PC-3 (cell line): Measurements from ENCODE around the gene SH3PXD2A. TPM values are rescaled to one million over a fixed set of nuclear protein-coding genes. Genes with fewer than 3 reads are reported as not detected.

ENCODE experiments used
- ATAC-seq: fragments of 200-7000 bp; cut with Tn5 transposase; 2 replicates; pipeline ENCODE4 v1.9.1; 2020; ENCODE audit warnings: mild to moderate bottlenecking, moderate library complexity
- BruUV-seq: library from RNA; stranded (reverse); fragments of 400-500 nt; replicated peaks from 2 replicates; lab custom pipeline; 2021; lab: Mats Ljungman, UMichigan
- CTCF ChIA-PET: fragments of 300-600 bp; sonication (Branson Sonifier 250); formaldehyde crosslinking; loops from one replicate; lab custom pipeline; 2022; ENCODE audit warnings: antibody characterized with exemption; lab: Charles Lee
- POLR2A ChIA-PET: fragments of 300-600 bp; sonication (Branson Sonifier 250); formaldehyde crosslinking; loops from one replicate; lab custom pipeline; 2022; ENCODE audit warnings: antibody characterized with exemption; ENCODE audit not compliant: unreplicated experiment; lab: Charles Lee
- DNase-seq: peaks from one replicate; pipeline ENCODE4 v3.0.0-alpha.2; 2015
- H2AFZ ChIP-seq: fragments of 300-600 bp; sonication (generic); 2 replicates; pipeline ENCODE4 v1.6.0; 2016; ENCODE audit warnings: antibody characterized with exemption, low read length
- H3F3A ChIP-seq: fragments of 300-600 bp; sonication (generic); one replicate; pipeline ENCODE4 v1.6.0; 2017; ENCODE audit warnings: antibody characterized with exemption, low read length, control low read depth, mild to moderate bottlenecking; ENCODE audit not compliant: unreplicated experiment
- H3K27ac ChIP-seq: fragments of 300-600 bp; sonication (generic); 2 replicates; pipeline ENCODE4 v1.5.1; 2016; ENCODE audit warnings: mild to moderate bottlenecking, low read length
- H3K27me3 ChIP-seq: fragments of 300-600 bp; sonication (generic); 2 replicates; pipeline ENCODE4 v1.6.1; 2016; ENCODE audit warnings: low read length, mixed read lengths
- H3K36me3 ChIP-seq: fragments of 300-600 bp; sonication (generic); 2 replicates; pipeline ENCODE4 v1.6.1; 2016; ENCODE audit warnings: low read depth, mixed run types, low read length, mixed read lengths
- H3K4me1 ChIP-seq: fragments of 300-600 bp; sonication (generic); 2 replicates; pipeline ENCODE4 v1.5.1; 2016; ENCODE audit warnings: low read length; ENCODE audit not compliant: insufficient read depth
- H3K4me2 ChIP-seq: fragments of 300-600 bp; sonication (generic); 2 replicates; pipeline ENCODE4 v1.6.0; 2016; ENCODE audit warnings: low read length
- H3K4me3 ChIP-seq: fragments of 300-600 bp; sonication (generic); 2 replicates; pipeline ENCODE4 v1.5.1; 2016; ENCODE audit warnings: mild to moderate bottlenecking, low read length, mixed read lengths
- H3K79me2 ChIP-seq: fragments of 300-600 bp; sonication (generic); 2 replicates; pipeline ENCODE4 v1.6.1; 2017; ENCODE audit warnings: low read length, mixed read lengths
- H3K9ac ChIP-seq: fragments of 300-600 bp; sonication (generic); 2 replicates; pipeline ENCODE4 v1.6.0; 2016; ENCODE audit warnings: mild to moderate bottlenecking, low read length
- H3K9me2 ChIP-seq: fragments of 300-600 bp; sonication (generic); replicated peaks from 2 replicates; pipeline ENCODE4 v1.6.1; 2016; ENCODE audit warnings: mixed run types, low read length, mixed read lengths
- H3K9me3 ChIP-seq: fragments of 300-600 bp; sonication (generic); 2 replicates; pipeline ENCODE4 v1.6.1; 2016; ENCODE audit warnings: low read length, mixed read lengths
- H4K20me1 ChIP-seq: fragments of 300-600 bp; sonication (generic); 2 replicates; pipeline ENCODE4 v1.6.1; 2016; ENCODE audit warnings: low read length, mixed read lengths
- CTCF ChIP-seq: fragments of 300-600 bp; sonication (generic); conservative IDR thresholded peaks from 2 replicates; pipeline ENCODE4 v1.5.1; 2017; ENCODE audit warnings: antibody characterized with exemption, low read depth, mild to moderate bottlenecking, low read length
- EZH2 ChIP-seq: fragments of 300-600 bp; sonication (generic); IDR thresholded peaks from one replicate; pipeline ENCODE4 v1.6.1; 2017; ENCODE audit warnings: antibody characterized with exemption, mild to moderate bottlenecking, low read length; ENCODE audit not compliant: unreplicated experiment
- EZH2phosphoT487 ChIP-seq: fragments of 300-600 bp; sonication (generic); IDR thresholded peaks from 2 replicates; pipeline ENCODE4 v1.6.1; 2018; ENCODE audit warnings: mild to moderate bottlenecking, antibody characterized with exemption, low read length, borderline replicate concordance
- intact Hi-C: fragments of 100-400 bp; cut with micrococcal nuclease; formaldehyde crosslinking; loops from 2 replicates; pipeline ENCODE4 v1.9.0; 2023
- total RNA-seq: library from RNA; depleted of rRNA; stranded (reverse); fragments of >200 nt; gene quantifications from 2 replicates; pipeline ENCODE4 v1.2.3, GENCODE V29; 2014

The SH3PXD2A gene
- total RNA-seq, 1 experiment from 2014 or later = 3.4 TPM

- H3K27me3 ChIP-seq = no peaks in the 10 kb centered on the region
- POLR2A ChIA-PET = no interaction called here
- H3K4me2 ChIP-seq = no peak overlapping the region
- no TSS peak for BruUV-seq
- no peaks in the 10 kb centered on the region for H3K9me3 ChIP-seq
- no peaks in the 10 kb centered on the region for H3K9me2 ChIP-seq
- no peak overlapping the region for H3K4me3 ChIP-seq
- TF ChIP-seq EZH2 (no peak), CTCF (no peak), EZH2phosphoT487 (no peak)
- no peak overlapping the region for H3K27ac ChIP-seq
- no peaks in the 10 kb centered on the region for H3K4me1 ChIP-seq
- ATAC-seq = no peak
- no peaks in the 10 kb centered on the region for H3K79me2 ChIP-seq
- no peak overlapping the region for H3K9ac ChIP-seq
- intact Hi-C loops = no loop called here
- H3K36me3 ChIP-seq = no peaks in the 10 kb centered on the region
- no peak overlapping the region for H2AFZ ChIP-seq
- CTCF ChIA-PET = no interaction called here
- DNase-seq = no peak
- H4K20me1 ChIP-seq = no peaks in the 10 kb centered on the region
- H3F3A ChIP-seq = no peaks in the 10 kb centered on the region
Observed at GRCh38 chr10:103643381-103643780, 212.0 kb downstream of the SH3PXD2A start.

DNA sequence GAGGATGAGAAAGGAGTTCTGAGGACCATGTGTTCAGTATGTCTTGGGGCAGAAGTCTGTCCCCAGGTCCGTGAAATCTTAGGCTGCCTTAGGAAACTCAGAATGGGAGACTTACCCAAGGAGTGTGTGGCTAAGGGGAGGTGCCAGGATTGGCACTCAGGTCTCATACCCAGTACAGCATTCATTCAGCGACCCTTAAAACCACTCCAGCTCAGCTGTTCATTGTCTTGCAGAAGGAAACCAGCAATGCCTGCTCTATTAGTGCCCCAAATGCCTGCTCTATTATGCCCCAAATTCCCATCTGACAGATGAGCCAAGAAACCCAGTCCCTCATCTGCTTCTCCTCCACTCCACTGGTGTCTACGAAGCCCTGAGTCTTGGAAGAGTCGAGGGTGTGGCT is 214.1 kb downstream of the SH3PXD2A start:
- Histone ChIP-seq H3F3A (no peaks in the 10 kb centered on the region), H3K9ac (no peak overlapping the region), H3K4me2 (no peak overlapping the region), H3K79me2 (no peaks in the 10 kb centered on the region), H3K4me1 (no peaks in the 10 kb centered on the region), H3K27ac (no peak overlapping the region), H4K20me1 (no peaks in the 10 kb centered on the region), H3K36me3 (no peaks in the 10 kb centered on the region), H3K4me3 (no peak overlapping the region), H2AFZ (no peak overlapping the region), H3K27me3 (no peaks in the 10 kb centered on the region), H3K9me2 (no peaks in the 10 kb centered on the region), H3K9me3 (no peaks in the 10 kb centered on the region)
- ChIA-PET CTCF (no interaction called here), POLR2A (no interaction called here)
- ATAC-seq (no peak), DNase-seq (no peak)
- intact Hi-C loops = no loop called here
- TF ChIP-seq CTCF = no peak
- no peak for TF ChIP-seq EZH2phosphoT487
- TF ChIP-seq EZH2 = no peak
- BruUV-seq = no TSS peak

DNA sequence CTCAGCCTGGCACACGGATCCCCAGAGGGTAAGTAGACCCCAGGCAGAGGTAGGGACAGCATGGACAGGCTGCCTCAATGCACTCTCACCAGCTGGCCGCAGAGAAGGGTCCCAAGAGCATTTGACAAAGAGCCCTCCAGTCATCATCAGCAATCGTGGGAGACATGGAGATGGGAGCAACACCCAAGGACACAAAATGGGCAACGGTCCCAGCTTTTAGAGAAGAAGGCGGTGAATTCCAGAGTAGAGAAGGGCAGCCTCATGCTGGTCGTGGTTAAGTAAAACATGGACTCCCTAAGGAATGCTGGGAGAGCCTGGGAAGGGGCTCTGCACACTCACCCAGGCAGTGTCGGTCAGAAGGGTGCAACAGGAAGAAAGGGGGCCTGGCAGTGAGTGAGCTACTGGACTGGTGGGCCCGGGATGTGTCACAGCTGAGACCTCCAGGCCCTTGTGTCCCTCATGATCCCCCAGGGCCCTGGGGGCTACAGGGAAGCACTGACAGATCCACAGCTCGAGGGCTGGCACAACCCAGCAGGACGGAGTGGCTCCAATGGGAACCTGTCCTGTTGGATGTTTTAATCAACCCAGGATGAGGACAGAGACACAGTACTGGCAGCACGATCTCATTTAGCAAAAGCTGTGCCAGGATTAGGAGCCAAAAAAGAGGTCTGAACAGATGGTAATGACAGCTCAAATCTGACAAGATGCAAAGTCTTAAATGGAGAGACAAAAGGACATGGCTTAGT is 214.8 kb downstream of the SH3PXD2A start:
- H3K4me3 ChIP-seq = no peak overlapping the region
- H3K36me3 ChIP-seq = no peaks in the 10 kb centered on the region
- ChIA-PET POLR2A (no interaction called here), CTCF (no interaction called here)
- H3K27ac ChIP-seq = no peak overlapping the region
- H3K4me2 ChIP-seq = no peak overlapping the region
- ATAC-seq = no peak
- BruUV-seq = no TSS peak
- no peaks in the 10 kb centered on the region for H3K79me2 ChIP-seq
- no peaks in the 10 kb centered on the region for H3K9me3 ChIP-seq
- TF ChIP-seq CTCF (no peak), EZH2phosphoT487 (no peak), EZH2 (no peak)
- no peaks in the 10 kb centered on the region for H3K9me2 ChIP-seq
- H3K9ac ChIP-seq = no peak overlapping the region
- intact Hi-C loops = no loop called here
- no peak overlapping the region for H2AFZ ChIP-seq
- no peaks in the 10 kb centered on the region for H4K20me1 ChIP-seq
- no peak for DNase-seq
- H3K27me3 ChIP-seq = no peaks in the 10 kb centered on the region
- no peaks in the 10 kb centered on the region for H3F3A ChIP-seq
- no peaks in the 10 kb centered on the region for H3K4me1 ChIP-seq
